GM19467 (cell line): Measurements from ENCODE around the gene ASB16.

Experiments used
- ATAC-seq: cut with Tn5 transposase; IDR thresholded peaks from one replicate; pipeline ENCODE4 v1.9.1; 2021; ENCODE audit warnings: mild to moderate bottlenecking, moderate library complexity; ENCODE audit not compliant: unreplicated experiment

Gene ASB16

GRCh38 chr17:44206825-44207155, 36.3 kb downstream of the ASB16 start:
- ATAC-seq = no peak

GRCh38 chr17:44207319-44207718, 36.8 kb downstream of the ASB16 start:
- ATAC-seq = no peak

- ATAC-seq = no peak
Measured at GRCh38 chr17:44207743-44208142, 37.2 kb downstream of the ASB16 start.

- ATAC-seq = no peak
Measured at GRCh38 chr17:44209786-44210341, 39.4 kb downstream of the ASB16 start.

- peak; percentile 78 for ATAC-seq
Measured at GRCh38 chr17:44210342-44211192, 40.1 kb downstream of the ASB16 start.

- ATAC-seq = no peak
Measured at GRCh38 chr17:44211281-44212265, 41.1 kb downstream of the ASB16 start.

GRCh38 chr17:44212507-44213402, 42.3 kb downstream of the ASB16 start:
- ATAC-seq = no peak

- no peak for ATAC-seq
Measured at GRCh38 chr17:44213403-44214229, 43.1 kb downstream of the ASB16 start.

- ATAC-seq = no peak
Measured at GRCh38 chr17:44214230-44214494, 43.7 kb downstream of the ASB16 start.

GRCh38 chr17:44214896-44215295, 44.4 kb downstream of the ASB16 start:
- ATAC-seq = no peak

- no peak for ATAC-seq
Measured at GRCh38 chr17:44216173-44216572, 45.7 kb downstream of the ASB16 start.

GRCh38 chr17:44216694-44217093, 46.2 kb downstream of the ASB16 start:
- ATAC-seq = no peak

GRCh38 chr17:44217738-44218343, 47.3 kb downstream of the ASB16 start:
- no peak for ATAC-seq

GRCh38 chr17:44218344-44219107, 48.0 kb downstream of the ASB16 start:
- ATAC-seq = peak; percentile 29

GRCh38 chr17:44219108-44219615, 48.7 kb downstream of the ASB16 start:
- ATAC-seq = peak; percentile 35

- peak; percentile 5 for ATAC-seq
Measured at GRCh38 chr17:44219616-44220212, 49.2 kb downstream of the ASB16 start, which contains the start of gene UBTF. TSS of gene UBTF (minus strand) at chr17:44219675. CDS start at chr17:44218229, 1,446 bp downstream.

- peak; percentile 2 for ATAC-seq
Measured at GRCh38 chr17:44220213-44221083, 49.9 kb downstream of the ASB16 start.
